NCI-H69 (cell line): ENCODE measurements around the gene GCNT1.
A peak's percentile ranks its signal among the peaks of the same experiment; 100 is the strongest.
"Not testable (repeated sequence)": the region's sequence is repeated elsewhere in the genome, so short reads cannot be mapped to it uniquely, and the experiment has no call there.

Experiments
- DNase-seq: peaks from one replicate; lab custom pipeline; 2025; lab: John Stamatoyannopoulos, UW

Gene GCNT1

GRCh38 chr9:76443887-76444286 lies 15.1 kb upstream of the GCNT1 start:
- DNase-seq: no peak

GRCh38 chr9:76444322-76444929 lies 14.6 kb upstream of the GCNT1 start:
- no peak for DNase-seq

GRCh38 chr9:76445976-76446375 lies 13.0 kb upstream of the GCNT1 start:
- DNase-seq: no peak

- DNase-seq: no peak
These were observed 10.5 kb upstream of the GCNT1 start for GRCh38 chr9:76448501-76448900.

- no peak for DNase-seq
These were observed 7.7 kb upstream of the GCNT1 start for GRCh38 chr9:76451234-76451633.

GRCh38 chr9:76452839-76453238 lies 6.1 kb upstream of the GCNT1 start:
- DNase-seq: peak; percentile 98

- no peak for DNase-seq
These were observed 5.2 kb upstream of the GCNT1 start for GRCh38 chr9:76453785-76454184.

GRCh38 chr9:76454311-76454710 lies 4.7 kb upstream of the GCNT1 start:
- peak; percentile 13 for DNase-seq

- DNase-seq: peak; percentile 98
These were observed 2.6 kb upstream of the GCNT1 start for GRCh38 chr9:76456202-76456926.

GRCh38 chr9:76459694-76460635 lies 983 bp downstream of the GCNT1 start:
- DNase-seq: peak; percentile 86

- peak; percentile 16 for DNase-seq
These were observed 3.1 kb downstream of the GCNT1 start for GRCh38 chr9:76462126-76462525.

GRCh38 chr9:76463211-76463610 lies 4.2 kb downstream of the GCNT1 start:
- no peak for DNase-seq

GRCh38 chr9:76464706-76465105 lies 5.7 kb downstream of the GCNT1 start:
- no peak for DNase-seq

GRCh38 chr9:76465442-76466298 lies 6.7 kb downstream of the GCNT1 start:
- peak; percentile 68 for DNase-seq

- DNase-seq: no peak
These were observed 7.3 kb downstream of the GCNT1 start for GRCh38 chr9:76466299-76466605.

- no peak for DNase-seq
These were observed 15.4 kb downstream of the GCNT1 start for GRCh38 chr9:76474419-76474818.

GRCh38 chr9:76475686-76476085 lies 16.7 kb downstream of the GCNT1 start:
- no peak for DNase-seq

- not testable (repeated sequence) for DNase-seq
These were observed 18.8 kb downstream of the GCNT1 start for GRCh38 chr9:76477818-76478217.

GRCh38 chr9:76478226-76478625 lies 19.2 kb downstream of the GCNT1 start:
- no peak for DNase-seq

- DNase-seq: not testable (repeated sequence)
These were observed 20.4 kb downstream of the GCNT1 start for GRCh38 chr9:76479337-76479736.

GRCh38 chr9:76486151-76486550 lies 27.2 kb downstream of the GCNT1 start:
- no peak for DNase-seq
